ENCODE data around the gene SYT15.
"Not testable (repeated sequence)": the region's sequence is repeated elsewhere in the genome, so short reads cannot be mapped to it uniquely, and the experiment has no call there.

GRCh38 chr10:46587546-46587945 lies 8.6 kb downstream of the SYT15 start:
- not testable (repeated sequence) for TF ChIP-seq CTCF (IDR thresholded peaks at IDR 0.05 in 8 of 11, conservative IDR thresholded peaks at IDR 0.05 in 3 of 11); POLR2A (IDR thresholded peaks at IDR 0.05)

Measured in spleen (tissue), 7 donors.